Thyroid gland (tissue), 4 donors: ENCODE measurements around the gene OR9G4. TPM values are rescaled to one million over a fixed set of nuclear protein-coding genes. Genes with fewer than 3 reads are reported as not detected.

Source experiments
- DNase-seq, 2 donors: peaks; one replicate each; pipeline ENCODE4 v3.0.0-alpha.2; 2019
- H3K27ac ChIP-seq, 3 donors: fragments of 200-600 bp; sonication (generic); 1 replicate in 2 of 3; 2 replicates in 1 of 3; pipeline ENCODE4 v1.5.1; 2016 to 2019; ENCODE audit warnings: mild to moderate bottlenecking in 1 of 3, moderate library complexity in 1 of 3
- H3K27me3 ChIP-seq: fragments of 200-600 bp; sonication (generic); one replicate; pipeline ENCODE4 v1.5.1; 2019
- H3K36me3 ChIP-seq, 2 donors: fragments of 200-600 bp; sonication (generic); one replicate each; pipeline ENCODE4 v1.5.1; 2016 to 2019
- H3K4me1 ChIP-seq, 2 donors: fragments of 200-600 bp; sonication (generic); one replicate each; pipeline ENCODE4 v1.5.1; 2017 to 2019
- H3K4me3 ChIP-seq, 3 donors: fragments of 200-600 bp; sonication (generic); replicated peaks in 1 of 3; 1 replicate in 2 of 3; 2 replicates in 1 of 3; pipeline ENCODE4 v1.5.1; 2016; ENCODE audit warnings: mild to moderate bottlenecking in 1 of 3
- H3K9me3 ChIP-seq: fragments of 200-600 bp; sonication (generic); one replicate; pipeline ENCODE4 v1.5.1; 2017
- POLR2A ChIP-seq, 2 donors: fragments of 450-650 bp; IDR thresholded peaks; one replicate each; pipeline ENCODE4 v1.6.1; 2017; ENCODE audit warnings: antibody characterized with exemption in 2 of 2, mild to moderate bottlenecking in 2 of 2, moderate library complexity in 1 of 2
- WGBS, 2 donors: methylation state at CpG; one replicate each; pipeline ENCODE4 v1.1.5; 2017; 5-methylcytosine and 5-hydroxymethylcytosine counted together
- intact Hi-C: fragments of 100-400 bp; cut with DNase I; formaldehyde crosslinking; loops from one replicate; pipeline ENCODE4 v1.15.1; 2023
- microRNA-seq: library from miRNA; unstranded; fragments of <30 nt; microRNA quantifications from one replicate; pipeline ENCODE4, GENCODE V29; 2016
- small RNA-seq: library from RNA; depleted of rRNA; stranded (forward); fragments of <200 nt; gene quantifications from one replicate; pipeline ENCODE3, GENCODE V24; 2016
- total RNA-seq, 4 donors: library from RNA; depleted of rRNA; stranded (reverse); fragments of >200 nt; gene quantifications; one replicate each; pipeline ENCODE4 v1.2.3, GENCODE V29; 2016
- TF ChIP-seq, protein P1 (sequence below), 6 experiments: fragments of 200-600 bp in 3 of 6; fragments of 450-650 bp in 3 of 6; sonication (generic) in 3 of 6; IDR thresholded peaks; one replicate each; pipeline ENCODE4 v1.5.1; 2016 to 2019; ENCODE audit warnings: antibody characterized with exemption in 6 of 6, mild to moderate bottlenecking in 2 of 6, inconsistent platforms in 1 of 6, moderate library complexity in 1 of 6

The OR9G4 gene
- total RNA-seq, 4 donors from 2014 or later = not detected

DNA sequence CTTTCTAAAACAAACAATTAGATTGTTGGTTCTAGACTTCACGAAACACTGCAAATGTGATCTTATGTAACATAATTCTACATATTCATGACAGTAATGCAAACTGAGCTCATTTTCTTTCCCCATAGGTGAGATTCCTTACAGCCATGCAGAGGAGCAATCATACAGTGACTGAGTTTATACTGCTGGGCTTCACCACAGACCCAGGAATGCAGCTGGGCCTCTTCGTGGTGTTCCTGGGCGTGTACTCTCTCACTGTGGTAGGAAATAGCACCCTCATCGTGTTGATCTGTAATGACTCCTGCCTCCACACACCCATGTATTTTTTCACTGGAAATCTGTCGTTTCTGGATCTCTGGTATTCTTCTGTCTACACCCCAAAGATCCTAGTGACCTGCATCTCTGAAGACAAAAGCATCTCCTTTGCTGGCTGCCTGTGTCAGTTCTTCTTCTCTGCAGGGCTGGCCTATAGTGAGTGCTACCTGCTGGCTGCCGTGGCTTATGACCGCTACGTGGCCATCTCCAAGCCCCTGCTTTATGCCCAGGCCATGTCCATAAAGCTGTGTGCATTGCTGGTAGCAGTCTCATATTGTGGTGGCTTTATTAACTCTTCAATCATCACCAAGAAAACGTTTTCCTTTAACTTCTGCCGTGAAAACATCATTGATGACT lies 48.1 kb downstream of the OR9G4 start:
- Histone ChIP-seq H3K36me3 (no peaks in the 10 kb centered on the region), H3K9me3 (no peaks in the 10 kb centered on the region), H3K4me3 (no peak overlapping the region), H3K4me1 (no peaks in the 10 kb centered on the region), H3K27me3 (no peaks in the 10 kb centered on the region), H3K27ac (no peak overlapping the region)
- DNase-seq = no peak
- intact Hi-C loops = no loop called here
- TF ChIP-seq POLR2A (IDR thresholded peaks at IDR 0.05) = no peak
- TF ChIP-seq, protein P1, sequence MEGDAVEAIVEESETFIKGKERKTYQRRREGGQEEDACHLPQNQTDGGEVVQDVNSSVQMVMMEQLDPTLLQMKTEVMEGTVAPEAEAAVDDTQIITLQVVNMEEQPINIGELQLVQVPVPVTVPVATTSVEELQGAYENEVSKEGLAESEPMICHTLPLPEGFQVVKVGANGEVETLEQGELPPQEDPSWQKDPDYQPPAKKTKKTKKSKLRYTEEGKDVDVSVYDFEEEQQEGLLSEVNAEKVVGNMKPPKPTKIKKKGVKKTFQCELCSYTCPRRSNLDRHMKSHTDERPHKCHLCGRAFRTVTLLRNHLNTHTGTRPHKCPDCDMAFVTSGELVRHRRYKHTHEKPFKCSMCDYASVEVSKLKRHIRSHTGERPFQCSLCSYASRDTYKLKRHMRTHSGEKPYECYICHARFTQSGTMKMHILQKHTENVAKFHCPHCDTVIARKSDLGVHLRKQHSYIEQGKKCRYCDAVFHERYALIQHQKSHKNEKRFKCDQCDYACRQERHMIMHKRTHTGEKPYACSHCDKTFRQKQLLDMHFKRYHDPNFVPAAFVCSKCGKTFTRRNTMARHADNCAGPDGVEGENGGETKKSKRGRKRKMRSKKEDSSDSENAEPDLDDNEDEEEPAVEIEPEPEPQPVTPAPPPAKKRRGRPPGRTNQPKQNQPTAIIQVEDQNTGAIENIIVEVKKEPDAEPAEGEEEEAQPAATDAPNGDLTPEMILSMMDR (IDR thresholded peaks at IDR 0.05) = no peak
- WGBS, 2 donors = 64 to 66% methylated on average over 10 of the region's 10 CpGs

DNA sequence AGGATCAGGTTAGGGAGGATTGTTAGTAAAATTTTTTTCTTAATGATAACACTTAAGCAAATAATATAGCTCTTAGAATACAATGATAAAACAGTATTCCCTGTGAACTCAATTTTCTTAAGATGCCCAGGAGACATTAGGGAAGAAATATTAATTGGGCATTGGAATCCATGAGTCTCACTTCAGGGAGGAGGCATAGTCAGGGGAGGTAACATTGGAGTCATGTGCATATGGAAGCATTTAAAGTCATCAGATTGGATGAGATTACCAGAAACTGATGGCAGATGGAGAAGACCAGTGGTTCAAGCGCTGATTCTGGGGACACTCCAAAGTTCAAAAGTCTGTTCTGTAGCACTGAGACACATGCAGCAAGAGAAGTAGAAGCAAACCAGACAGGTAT lies 49.7 kb downstream of the OR9G4 start, which contains the start of gene OR9G1:
TSS of gene OR9G1 (plus strand) at position 301 of the 400 bp plus-strand sequence. CDS start 1,293 bp downstream, outside the sequence.
- Histone ChIP-seq H3K9me3 (no peaks in the 10 kb centered on the region), H3K27me3 (no peaks in the 10 kb centered on the region), H3K27ac (no peak within 1 kb of the TSS), H3K4me1 (no peaks in the 10 kb centered on the region), H3K36me3 (no peaks in the 10 kb centered on the region), H3K4me3 (no peak within 1 kb of the TSS)
- intact Hi-C loops = no loop called here
- DNase-seq = no peak
- TF ChIP-seq POLR2A (IDR thresholded peaks at IDR 0.05) = no peak
- TF ChIP-seq, protein P1 (IDR thresholded peaks at IDR 0.05) = no peak
- 89 to 91% methylated on average over 1 of the region's 1 CpG for WGBS, 2 donors

DNA sequence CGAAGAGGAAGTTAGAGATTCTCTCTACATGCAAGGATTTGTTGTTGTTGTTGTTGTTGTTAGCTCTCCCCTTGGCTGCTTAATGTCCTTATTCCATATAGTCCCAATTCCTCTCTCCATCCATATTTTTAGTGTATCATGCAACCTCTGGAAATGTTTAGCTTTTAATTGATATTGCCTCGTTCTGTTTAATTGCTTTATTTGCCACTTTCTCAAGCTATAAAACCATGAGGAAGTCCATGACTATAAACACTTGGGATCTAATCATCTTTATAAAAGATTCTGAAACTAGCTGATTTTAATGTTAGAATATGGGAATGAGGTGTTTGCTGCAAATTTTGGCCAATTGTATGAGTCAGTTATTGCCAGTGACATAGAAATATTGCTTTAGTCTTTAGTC lies 55.1 kb downstream of the OR9G4 start:
- no peak overlapping the region for H3K4me3 ChIP-seq
- H3K27me3 ChIP-seq = no peaks in the 10 kb centered on the region
- WGBS, 2 donors = 86 to 88% methylated on average over 2 of the region's 2 CpGs
- DNase-seq = no peak
- no peaks in the 10 kb centered on the region for H3K4me1 ChIP-seq
- TF ChIP-seq, protein P1 (IDR thresholded peaks at IDR 0.05) = no peak
- no peak for TF ChIP-seq POLR2A (IDR thresholded peaks at IDR 0.05)
- H3K9me3 ChIP-seq = no peaks in the 10 kb centered on the region
- intact Hi-C loops = no loop called here
- no peak overlapping the region for H3K27ac ChIP-seq
- H3K36me3 ChIP-seq = no peaks in the 10 kb centered on the region

Small RNAs within 50 kb of the gene (microRNA-seq; reads per million reads assigned to microRNA genes)
- gene MIR6128 = not detected

Small RNAs within 50 kb of the gene (small RNA-seq; reads per million reads assigned to genes)
- gene AP001803.1 = not detected
- not detected for gene MIR6128

Other genes starting within 250 kb of the OR9G4 start
- not detected for gene OR5M11, start 205.4 kb downstream of the OR9G4 start, total RNA-seq
- not detected for gene OR5M10, start 171.0 kb downstream of the OR9G4 start, total RNA-seq
- not detected for gene OR5M1, start 133.8 kb downstream of the OR9G4 start, total RNA-seq
- gene OR5AP2, start 106.3 kb downstream of the OR9G4 start, total RNA-seq = not detected
- gene OR5AR1, start 85.0 kb downstream of the OR9G4 start, total RNA-seq = not detected
- not detected for gene OR9G1, start 49.6 kb downstream of the OR9G4 start, total RNA-seq
- not detected for gene OR5AK2, start 240.2 kb upstream of the OR9G4 start, total RNA-seq